SU-DHL-6 (cell line): ENCODE measurements around the gene RAB3GAP2.

Experiments
- CTCF ChIP-seq: fragments of 200-600 bp; sonication (generic); IDR thresholded peaks from one replicate; pipeline ENCODE4 v1.5.1; 2017; ENCODE audit warnings: antibody characterized with exemption, mild to moderate bottlenecking, low read length, moderate library complexity; ENCODE audit not compliant: insufficient read depth, poor library complexity, severe bottlenecking
- EZH2phosphoT487 ChIP-seq: fragments of 200-600 bp; sonication (generic), shearing (Covaris generic); conservative IDR thresholded peaks from 2 replicates; pipeline ENCODE4 v1.6.1; 2018; ENCODE audit warnings: mild to moderate bottlenecking, antibody characterized with exemption, low read length, moderate library complexity, mixed read lengths

GRCh38 chr1:220164517-220164916, 107.7 kb downstream of the RAB3GAP2 start:
- TF ChIP-seq CTCF (no peak), EZH2phosphoT487 (no peak)
